ENCODE results near the gene CCSER2. TPM values are rescaled to one million over a fixed set of nuclear protein-coding genes. Genes with fewer than 3 reads are reported as not detected.
A peak's percentile ranks its signal among the peaks of the same experiment; 100 is the strongest.

CCSER2 gene
- total and polyA plus RNA-seq, 8 donors: 7.0 to 87.9 (median 27.1) TPM

GRCh38 chr10:84289521-84290200 is 38.7 kb upstream of the CCSER2 start:
- H3K27ac ChIP-seq: no peak overlapping the region
- no peak for DNase-seq
- no peak overlapping the region for H3K4me3 ChIP-seq
- no peaks in the 10 kb centered on the region for H3K36me3 ChIP-seq
- H3K27me3 ChIP-seq: peaks cover 0 to 4% (median 0%) of the 10 kb centered on the region in 3 donors
- no peaks in the 10 kb centered on the region for H3K9me3 ChIP-seq
- intact Hi-C loops (cut with DNase I; ENCODE audit: low total_unique reads): no loop called here
- 70 to 84% (median 78%) methylated on average over 1 of the region's 1 CpG for WGBS, 5 donors
- H3K4me1 ChIP-seq: no peaks in the 10 kb centered on the region
- TF ChIP-seq POLR2AphosphoS5 (IDR thresholded peaks at IDR 0.05) (no peak), EP300 (IDR thresholded peaks at IDR 0.05) (no peak), POLR2A (IDR thresholded peaks at IDR 0.05) (no peak)
- TF ChIP-seq, protein P1, sequence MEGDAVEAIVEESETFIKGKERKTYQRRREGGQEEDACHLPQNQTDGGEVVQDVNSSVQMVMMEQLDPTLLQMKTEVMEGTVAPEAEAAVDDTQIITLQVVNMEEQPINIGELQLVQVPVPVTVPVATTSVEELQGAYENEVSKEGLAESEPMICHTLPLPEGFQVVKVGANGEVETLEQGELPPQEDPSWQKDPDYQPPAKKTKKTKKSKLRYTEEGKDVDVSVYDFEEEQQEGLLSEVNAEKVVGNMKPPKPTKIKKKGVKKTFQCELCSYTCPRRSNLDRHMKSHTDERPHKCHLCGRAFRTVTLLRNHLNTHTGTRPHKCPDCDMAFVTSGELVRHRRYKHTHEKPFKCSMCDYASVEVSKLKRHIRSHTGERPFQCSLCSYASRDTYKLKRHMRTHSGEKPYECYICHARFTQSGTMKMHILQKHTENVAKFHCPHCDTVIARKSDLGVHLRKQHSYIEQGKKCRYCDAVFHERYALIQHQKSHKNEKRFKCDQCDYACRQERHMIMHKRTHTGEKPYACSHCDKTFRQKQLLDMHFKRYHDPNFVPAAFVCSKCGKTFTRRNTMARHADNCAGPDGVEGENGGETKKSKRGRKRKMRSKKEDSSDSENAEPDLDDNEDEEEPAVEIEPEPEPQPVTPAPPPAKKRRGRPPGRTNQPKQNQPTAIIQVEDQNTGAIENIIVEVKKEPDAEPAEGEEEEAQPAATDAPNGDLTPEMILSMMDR (IDR thresholded peaks at IDR 0.05): no peak

- intact Hi-C loops (cut with DNase I; ENCODE audit: low total_unique reads): no loop called here
- Histone ChIP-seq H3K9me3 (no peaks in the 10 kb centered on the region), H3K4me3 (no peak overlapping the region), H3K27ac (no peak overlapping the region), H3K27me3 (peaks cover 0 to 4% (median 0%) of the 10 kb centered on the region in 3 donors), H3K4me1 (no peaks in the 10 kb centered on the region), H3K36me3 (no peaks in the 10 kb centered on the region)
- no peak for TF ChIP-seq POLR2A (IDR thresholded peaks at IDR 0.05)
- TF ChIP-seq EP300 (IDR thresholded peaks at IDR 0.05): no peak
- TF ChIP-seq, protein P1 (IDR thresholded peaks at IDR 0.05): no peak
- TF ChIP-seq POLR2AphosphoS5 (IDR thresholded peaks at IDR 0.05): no peak
- DNase-seq: no peak
- WGBS, 5 donors: 54 to 74% (median 70%) methylated on average over 3 of the region's 3 CpGs
Observed at GRCh38 chr10:84290235-84290634, 38.2 kb upstream of the CCSER2 start.

- DNase-seq: peak in 1 of 2 donors; percentile 78
- H3K4me3 ChIP-seq: no peak overlapping the region
- TF ChIP-seq, protein P1 (IDR thresholded peaks at IDR 0.05): no peak
- TF ChIP-seq POLR2A (IDR thresholded peaks at IDR 0.05) (no peak), EP300 (IDR thresholded peaks at IDR 0.05) (no peak), POLR2AphosphoS5 (IDR thresholded peaks at IDR 0.05) (no peak)
- H3K27me3 ChIP-seq: peaks cover 0 to 4% (median 0%) of the 10 kb centered on the region in 3 donors
- H3K36me3 ChIP-seq: no peaks in the 10 kb centered on the region
- no peak overlapping the region for H3K27ac ChIP-seq
- intact Hi-C loops (cut with DNase I; ENCODE audit: low total_unique reads): no loop called here
- WGBS, 5 donors: 28 to 38% (median 37%) methylated on average over 1 of the region's 1 CpG
- H3K4me1 ChIP-seq: no peaks in the 10 kb centered on the region
- H3K9me3 ChIP-seq: no peaks in the 10 kb centered on the region
Observed at GRCh38 chr10:84291384-84291783, 37.0 kb upstream of the CCSER2 start.

DNA sequence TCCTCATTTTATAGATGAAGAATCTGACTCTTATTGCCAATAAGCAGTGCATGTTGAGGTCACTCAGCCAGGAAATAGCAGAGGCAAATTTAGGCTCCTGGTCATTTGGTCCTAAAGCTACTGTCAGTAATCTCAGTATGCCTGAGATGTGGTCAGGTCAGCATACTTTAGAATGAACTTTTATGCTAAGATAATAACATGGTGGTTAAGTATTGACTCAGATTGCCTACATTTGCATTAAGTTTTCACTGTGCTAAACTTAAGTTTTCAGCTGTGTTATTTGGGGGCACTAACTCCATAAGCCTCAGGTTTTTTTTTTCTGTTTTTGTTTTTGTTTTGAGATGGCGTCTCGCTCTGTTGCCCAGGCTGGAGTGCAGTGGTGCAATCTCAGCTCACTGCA is 35.9 kb upstream of the CCSER2 start:
- Histone ChIP-seq H3K4me1 (no peaks in the 10 kb centered on the region), H3K36me3 (no peaks in the 10 kb centered on the region), H3K27me3 (peaks cover 0 to 4% (median 0%) of the 10 kb centered on the region in 3 donors), H3K4me3 (no peak overlapping the region), H3K9me3 (no peaks in the 10 kb centered on the region), H3K27ac (no peak overlapping the region)
- 91 to 100% (median 94%) methylated on average over 2 of the region's 2 CpGs for WGBS, 5 donors
- TF ChIP-seq POLR2A (IDR thresholded peaks at IDR 0.05) (no peak), EP300 (IDR thresholded peaks at IDR 0.05) (no peak), POLR2AphosphoS5 (IDR thresholded peaks at IDR 0.05) (no peak)
- TF ChIP-seq, protein P1 (IDR thresholded peaks at IDR 0.05): no peak
- DNase-seq: no peak
- intact Hi-C loops (cut with DNase I; ENCODE audit: low total_unique reads): no loop called here
